Suprapubic skin (tissue), 4 donors: ENCODE data around the gene CORO1C. TPM values are rescaled to one million over a fixed set of nuclear protein-coding genes. Genes with fewer than 3 reads are reported as not detected.

Experiments
- DNase-seq, 2 donors: peaks; one replicate each; pipeline ENCODE4 v3.0.0-alpha.2; 2019; ENCODE audit warnings: low spot score in 2 of 2
- H3K27ac ChIP-seq: fragments of 200-600 bp; sonication (generic); one replicate; pipeline ENCODE4 v1.5.1; 2019
- H3K27me3 ChIP-seq: fragments of 200-600 bp; sonication (generic); one replicate; pipeline ENCODE4 v1.5.1; 2019
- H3K36me3 ChIP-seq: fragments of 200-600 bp; sonication (generic); one replicate; pipeline ENCODE4 v1.5.1; 2019
- H3K4me1 ChIP-seq: fragments of 200-600 bp; sonication (generic); one replicate; pipeline ENCODE4 v1.5.1; 2019
- H3K4me3 ChIP-seq: fragments of 200-600 bp; sonication (generic); one replicate; pipeline ENCODE4 v1.5.1; 2019; ENCODE audit warnings: mild to moderate bottlenecking
- H3K9me3 ChIP-seq: fragments of 200-600 bp; sonication (generic); one replicate; pipeline ENCODE4 v1.5.1; 2019
- CTCF ChIP-seq, 2 donors: fragments of 200-600 bp in 1 of 2; fragments of 450-650 bp in 1 of 2; sonication (generic) in 1 of 2; IDR thresholded peaks; one replicate each; pipeline ENCODE4 v1.5.1; 2016 to 2019; ENCODE audit warnings: antibody characterized with exemption in 2 of 2, mild to moderate bottlenecking in 1 of 2, moderate library complexity in 1 of 2
- EP300 ChIP-seq: sonication (generic); formaldehyde crosslinking; IDR thresholded peaks from one replicate; pipeline ENCODE4 v1.6.1; 2017; ENCODE audit warnings: antibody characterized with exemption
- POLR2A ChIP-seq, 2 donors: fragments of 450-650 bp; IDR thresholded peaks; one replicate each; pipeline ENCODE4 v1.6.1; 2017; ENCODE audit warnings: antibody characterized with exemption in 2 of 2, mild to moderate bottlenecking in 2 of 2, moderate library complexity in 2 of 2
- POLR2AphosphoS5 ChIP-seq, 3 donors: sonication (generic); formaldehyde crosslinking; IDR thresholded peaks; one replicate each; pipeline ENCODE4 v1.6.1; 2017; ENCODE audit warnings: antibody characterized with exemption in 3 of 3
- WGBS: methylation state at CpG from one replicate; pipeline ENCODE4 v1.1.5; 2018; 5-methylcytosine and 5-hydroxymethylcytosine counted together
- total RNA-seq, 4 donors: library from RNA; depleted of rRNA; stranded (reverse); fragments of >200 nt; gene quantifications; one replicate each; pipeline ENCODE4 v1.1.0, GENCODE V29; 2016

Gene CORO1C
- total RNA-seq, 4 donors from 2014 or later: 117 to 175 (median 142) TPM

- Histone ChIP-seq H3K4me3 (no peak overlapping the region), H3K9me3 (no peaks in the 10 kb centered on the region), H3K4me1 (peaks cover 7% of the 10 kb centered on the region), H3K36me3 (peaks cover 81% of the 10 kb centered on the region), H3K27me3 (no peaks in the 10 kb centered on the region), H3K27ac (no peak overlapping the region)
- DNase-seq: peak in 1 of 2 donors; percentile 32
- TF ChIP-seq POLR2A (IDR thresholded peaks at IDR 0.05) (no peak), CTCF (IDR thresholded peaks at IDR 0.05) (no peak), POLR2AphosphoS5 (IDR thresholded peaks at IDR 0.05) (no peak), EP300 (no peak)
- 86% methylated on average over 9 of the region's 9 CpGs for WGBS
Observed at GRCh38 chr12:108648371-108648770, 82.9 kb downstream of the CORO1C start.

GRCh38 chr12:108647585-108648287 lies 83.6 kb downstream of the CORO1C start:
- WGBS: 88% methylated on average over 11 of the region's 11 CpGs
- Histone ChIP-seq H3K36me3 (peaks cover 74% of the 10 kb centered on the region), H3K27me3 (no peaks in the 10 kb centered on the region), H3K4me3 (no peak overlapping the region), H3K27ac (no peak overlapping the region), H3K9me3 (no peaks in the 10 kb centered on the region), H3K4me1 (peaks cover 7% of the 10 kb centered on the region)
- peak in 1 of 2 donors; percentile 44 for DNase-seq
- TF ChIP-seq EP300: no peak
- no peak for TF ChIP-seq POLR2AphosphoS5 (IDR thresholded peaks at IDR 0.05)
- no peak for TF ChIP-seq POLR2A (IDR thresholded peaks at IDR 0.05)
- TF ChIP-seq CTCF (IDR thresholded peaks at IDR 0.05): no peak

GRCh38 chr12:108646600-108647579 lies 84.4 kb downstream of the CORO1C start:
- Histone ChIP-seq H3K4me1 (peaks cover 9% of the 10 kb centered on the region), H3K36me3 (peaks cover 66% of the 10 kb centered on the region), H3K9me3 (no peaks in the 10 kb centered on the region), H3K4me3 (no peak overlapping the region), H3K27ac (no peak overlapping the region), H3K27me3 (no peaks in the 10 kb centered on the region)
- TF ChIP-seq POLR2AphosphoS5 (IDR thresholded peaks at IDR 0.05) (no peak), POLR2A (IDR thresholded peaks at IDR 0.05) (no peak), EP300 (no peak), CTCF (IDR thresholded peaks at IDR 0.05) (no peak)
- WGBS: 66% methylated on average over 10 of the region's 10 CpGs
- DNase-seq: no peak

- DNase-seq: peak; percentile 36 to 41
- Histone ChIP-seq H3K9me3 (no peaks in the 10 kb centered on the region), H3K36me3 (peaks cover 57% of the 10 kb centered on the region), H3K27ac (no peak overlapping the region), H3K4me3 (no peak overlapping the region), H3K4me1 (peaks cover 15% of the 10 kb centered on the region), H3K27me3 (no peaks in the 10 kb centered on the region)
- TF ChIP-seq POLR2AphosphoS5 (IDR thresholded peaks at IDR 0.05) (no peak), CTCF (IDR thresholded peaks at IDR 0.05) (no peak), EP300 (no peak), POLR2A (IDR thresholded peaks at IDR 0.05) (no peak)
- WGBS: 80% methylated on average over 15 of the region's 15 CpGs
Observed at GRCh38 chr12:108645686-108646599, 85.4 kb downstream of the CORO1C start.
